Endothelial cell (in vitro differentiated cells): ENCODE measurements around the gene ELF5. TPM values are rescaled to one million over a fixed set of nuclear protein-coding genes. Genes with fewer than 3 reads are reported as not detected.

Source experiments
- DNase-seq: peaks from one replicate; pipeline ENCODE4 v3.0.0; 2021; ENCODE audit warnings: low spot score
- H3K27ac Mint-ChIP-seq: one replicate; pipeline ENCODE4 v1.8.0; 2021; ENCODE audit warnings: mixed read lengths, inconsistent platforms; ENCODE audit not compliant: unreplicated experiment
- H3K27me3 Mint-ChIP-seq: one replicate; pipeline ENCODE4 v1.8.0; 2021; ENCODE audit warnings: mild to moderate bottlenecking, moderate library complexity, mixed read lengths, inconsistent platforms; ENCODE audit not compliant: unreplicated experiment
- H3K36me3 Mint-ChIP-seq: one replicate; pipeline ENCODE4 v1.8.0; 2021; ENCODE audit warnings: mild to moderate bottlenecking, low read depth, mixed read lengths, inconsistent platforms; ENCODE audit not compliant: unreplicated experiment
- H3K4me1 Mint-ChIP-seq: one replicate; pipeline ENCODE4 v1.8.0; 2021; ENCODE audit warnings: mild to moderate bottlenecking, mixed read lengths, inconsistent platforms; ENCODE audit not compliant: unreplicated experiment
- H3K4me3 Mint-ChIP-seq: one replicate; pipeline ENCODE4 v1.8.0; 2021; ENCODE audit warnings: mild to moderate bottlenecking, mixed read lengths, inconsistent platforms; ENCODE audit not compliant: unreplicated experiment
- H3K9me3 Mint-ChIP-seq: one replicate; pipeline ENCODE4 v1.8.0; 2021; ENCODE audit warnings: mixed read lengths, inconsistent platforms; ENCODE audit not compliant: unreplicated experiment
- total RNA-seq: library from RNA; stranded (reverse); fragmentation: NEBNext Ultra II Directional; extraction: Animal tissue kit (Norgen Biotek cat#: 25700); gene quantifications from one replicate; pipeline ENCODE4 v1.2.1, GENCODE V29; 2021; ENCODE audit not compliant: unreplicated experiment
- TF ChIP-seq, protein P1 (sequence below): fragments of 200-600 bp; sonication (generic); IDR thresholded peaks from one replicate; pipeline ENCODE4 v1.5.0; 2021; ENCODE audit warnings: antibody characterized with exemption; ENCODE audit not compliant: unreplicated experiment

Gene ELF5
- total RNA-seq, 1 donor from 2014 or later: not detected

- TF ChIP-seq, protein P1, sequence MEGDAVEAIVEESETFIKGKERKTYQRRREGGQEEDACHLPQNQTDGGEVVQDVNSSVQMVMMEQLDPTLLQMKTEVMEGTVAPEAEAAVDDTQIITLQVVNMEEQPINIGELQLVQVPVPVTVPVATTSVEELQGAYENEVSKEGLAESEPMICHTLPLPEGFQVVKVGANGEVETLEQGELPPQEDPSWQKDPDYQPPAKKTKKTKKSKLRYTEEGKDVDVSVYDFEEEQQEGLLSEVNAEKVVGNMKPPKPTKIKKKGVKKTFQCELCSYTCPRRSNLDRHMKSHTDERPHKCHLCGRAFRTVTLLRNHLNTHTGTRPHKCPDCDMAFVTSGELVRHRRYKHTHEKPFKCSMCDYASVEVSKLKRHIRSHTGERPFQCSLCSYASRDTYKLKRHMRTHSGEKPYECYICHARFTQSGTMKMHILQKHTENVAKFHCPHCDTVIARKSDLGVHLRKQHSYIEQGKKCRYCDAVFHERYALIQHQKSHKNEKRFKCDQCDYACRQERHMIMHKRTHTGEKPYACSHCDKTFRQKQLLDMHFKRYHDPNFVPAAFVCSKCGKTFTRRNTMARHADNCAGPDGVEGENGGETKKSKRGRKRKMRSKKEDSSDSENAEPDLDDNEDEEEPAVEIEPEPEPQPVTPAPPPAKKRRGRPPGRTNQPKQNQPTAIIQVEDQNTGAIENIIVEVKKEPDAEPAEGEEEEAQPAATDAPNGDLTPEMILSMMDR: no peak
- H3K36me3 Mint-ChIP-seq: peaks cover 32% of the 10 kb centered on the region
- H3K27ac Mint-ChIP-seq: no peak overlapping the region
- no peaks in the 10 kb centered on the region for H3K27me3 Mint-ChIP-seq
- no peaks in the 10 kb centered on the region for H3K4me1 Mint-ChIP-seq
- no peak for DNase-seq
- no peaks in the 10 kb centered on the region for H3K9me3 Mint-ChIP-seq
- H3K4me3 Mint-ChIP-seq: no peak overlapping the region
Measured at GRCh38 chr11:34459507-34460162, 54.0 kb downstream of the ELF5 start.

- peaks cover 21% of the 10 kb centered on the region for H3K36me3 Mint-ChIP-seq
- H3K27ac Mint-ChIP-seq: no peak overlapping the region
- no peak for DNase-seq
- H3K27me3 Mint-ChIP-seq: no peaks in the 10 kb centered on the region
- no peak overlapping the region for H3K4me3 Mint-ChIP-seq
- H3K9me3 Mint-ChIP-seq: no peaks in the 10 kb centered on the region
- H3K4me1 Mint-ChIP-seq: no peaks in the 10 kb centered on the region
- TF ChIP-seq, protein P1: no peak
Measured at GRCh38 chr11:34458525-34458924, 55.1 kb downstream of the ELF5 start.

DNA sequence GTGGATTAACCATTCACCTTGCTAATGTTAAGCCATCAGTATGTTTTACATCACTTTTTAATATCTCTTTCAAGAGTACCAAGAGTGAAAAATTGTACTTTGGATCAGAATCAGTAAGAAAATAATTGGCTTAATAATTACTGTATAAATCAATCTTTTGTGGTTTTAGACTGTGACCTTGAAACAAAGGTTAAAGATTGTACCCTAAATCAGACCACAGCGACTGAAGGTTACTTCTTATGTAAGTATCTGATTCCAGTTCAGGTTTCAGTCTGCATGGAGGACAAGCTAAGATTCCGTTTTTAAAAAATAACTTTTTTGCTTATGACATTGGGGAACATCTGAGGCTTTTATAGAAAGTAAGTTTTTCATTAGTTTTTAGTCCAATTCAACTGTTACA, 56.0 kb downstream of the ELF5 start:
- Mint-ChIP-seq H3K9me3 (no peaks in the 10 kb centered on the region), H3K27ac (no peak overlapping the region), H3K27me3 (no peaks in the 10 kb centered on the region), H3K36me3 (peaks cover 13% of the 10 kb centered on the region), H3K4me1 (no peaks in the 10 kb centered on the region), H3K4me3 (no peak overlapping the region)
- no peak for DNase-seq
- TF ChIP-seq, protein P1: no peak

GRCh38 chr11:34454308-34455032, 59.1 kb downstream of the ELF5 start:
- H3K4me1 Mint-ChIP-seq: no peaks in the 10 kb centered on the region
- no peak for DNase-seq
- TF ChIP-seq, protein P1: no peak
- peaks cover 4% of the 10 kb centered on the region for H3K36me3 Mint-ChIP-seq
- no peak overlapping the region for H3K27ac Mint-ChIP-seq
- H3K27me3 Mint-ChIP-seq: no peaks in the 10 kb centered on the region
- no peaks in the 10 kb centered on the region for H3K9me3 Mint-ChIP-seq
- H3K4me3 Mint-ChIP-seq: no peak overlapping the region

DNA sequence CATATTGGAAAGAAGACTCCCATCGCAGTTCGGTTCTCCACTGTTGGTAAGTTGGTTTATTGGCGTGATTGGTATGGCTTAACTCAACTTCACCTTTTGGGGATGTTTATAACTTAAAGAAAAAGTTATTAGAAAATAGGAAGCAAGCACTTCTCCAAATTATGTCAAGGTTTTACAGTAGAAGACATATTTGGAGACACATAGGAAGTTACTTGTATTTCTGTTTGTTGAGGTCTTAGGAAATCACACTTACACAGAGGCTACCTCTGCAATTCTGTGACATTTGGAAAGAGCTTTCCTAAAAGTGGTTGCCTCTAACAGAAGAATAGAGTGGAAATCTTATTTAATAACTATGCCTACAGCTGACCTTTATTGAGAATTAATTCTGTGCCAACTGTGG, 62.5 kb downstream of the ELF5 start:
- Mint-ChIP-seq H3K36me3 (no peaks in the 10 kb centered on the region), H3K9me3 (no peaks in the 10 kb centered on the region), H3K4me3 (no peak overlapping the region), H3K27ac (no peak overlapping the region), H3K4me1 (no peaks in the 10 kb centered on the region), H3K27me3 (no peaks in the 10 kb centered on the region)
- TF ChIP-seq, protein P1: no peak
- DNase-seq: no peak
